Glutamatergic neuron (in vitro differentiated cells): ENCODE results near the gene ZDHHC18. TPM values are rescaled to one million over a fixed set of nuclear protein-coding genes. Genes with fewer than 3 reads are reported as not detected.

ENCODE experiments used
- DNase-seq: peaks from one replicate; pipeline ENCODE4 v3.0.0; 2022
- H3K27ac Mint-ChIP-seq: one replicate; pipeline ENCODE4 v1.8.0; 2020; ENCODE audit warnings: mild to moderate bottlenecking, mixed read lengths, inconsistent platforms; ENCODE audit not compliant: unreplicated experiment
- H3K27me3 Mint-ChIP-seq: one replicate; pipeline ENCODE4 v1.8.0; 2020; ENCODE audit warnings: mild to moderate bottlenecking, moderate library complexity, mixed read lengths, inconsistent platforms; ENCODE audit not compliant: unreplicated experiment
- H3K36me3 Mint-ChIP-seq: one replicate; pipeline ENCODE4 v1.8.0; 2020; ENCODE audit warnings: mild to moderate bottlenecking, mixed read lengths, inconsistent platforms; ENCODE audit not compliant: unreplicated experiment
- H3K4me1 Mint-ChIP-seq: one replicate; pipeline ENCODE4 v1.8.0; 2020; ENCODE audit warnings: mild to moderate bottlenecking, low read depth, mixed read lengths, inconsistent platforms; ENCODE audit not compliant: unreplicated experiment
- H3K4me3 Mint-ChIP-seq: one replicate; pipeline ENCODE4 v1.8.0; 2020; ENCODE audit warnings: mild to moderate bottlenecking, mixed read lengths, inconsistent platforms; ENCODE audit not compliant: unreplicated experiment
- H3K9me3 Mint-ChIP-seq: one replicate; pipeline ENCODE4 v1.8.0; 2020; ENCODE audit warnings: mild to moderate bottlenecking, moderate library complexity, mixed read lengths, inconsistent platforms; ENCODE audit not compliant: unreplicated experiment
- CTCF ChIP-seq: fragments of 200-600 bp; sonication (generic); IDR thresholded peaks from one replicate; pipeline ENCODE4 v1.5.0; 2021; ENCODE audit not compliant: partially characterized antibody, unreplicated experiment
- total RNA-seq: library from RNA; stranded (reverse); fragmentation: NEBNext Ultra II Directional; extraction: Animal tissue kit (Norgen Biotek cat#: 25700); gene quantifications from one replicate; pipeline ENCODE4 v1.2.1, GENCODE V29; 2021; ENCODE audit not compliant: unreplicated experiment

ZDHHC18 gene
- total RNA-seq, 1 donor from 2014 or later: 52.6 TPM

DNA sequence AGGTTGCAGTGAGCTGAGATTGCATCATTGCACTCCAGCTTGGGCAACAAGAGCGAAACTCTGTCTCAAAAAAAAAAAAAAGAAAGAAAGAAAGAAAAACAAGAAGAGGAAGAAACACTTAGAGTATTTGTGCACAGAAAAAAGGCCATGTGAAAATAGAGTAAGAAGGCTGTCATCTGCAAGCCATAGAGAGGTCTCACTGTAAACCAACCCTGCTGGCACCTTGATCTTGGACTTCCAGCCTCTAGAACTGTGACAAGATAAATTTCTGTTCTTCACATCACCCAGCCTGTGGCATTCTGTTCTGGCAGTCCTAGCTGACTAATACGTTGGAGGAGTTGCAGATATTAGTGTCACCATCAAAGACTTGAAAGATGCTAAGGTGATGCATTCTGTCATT is 12.1 kb upstream of the ZDHHC18 start:
- H3K9me3 Mint-ChIP-seq: peaks cover 5% of the 10 kb centered on the region
- H3K27me3 Mint-ChIP-seq: no peaks in the 10 kb centered on the region
- TF ChIP-seq CTCF: no peak
- H3K4me3 Mint-ChIP-seq: no peak overlapping the region
- no peaks in the 10 kb centered on the region for H3K4me1 Mint-ChIP-seq
- no peak overlapping the region for H3K27ac Mint-ChIP-seq
- no peaks in the 10 kb centered on the region for H3K36me3 Mint-ChIP-seq
- DNase-seq: no peak

DNA sequence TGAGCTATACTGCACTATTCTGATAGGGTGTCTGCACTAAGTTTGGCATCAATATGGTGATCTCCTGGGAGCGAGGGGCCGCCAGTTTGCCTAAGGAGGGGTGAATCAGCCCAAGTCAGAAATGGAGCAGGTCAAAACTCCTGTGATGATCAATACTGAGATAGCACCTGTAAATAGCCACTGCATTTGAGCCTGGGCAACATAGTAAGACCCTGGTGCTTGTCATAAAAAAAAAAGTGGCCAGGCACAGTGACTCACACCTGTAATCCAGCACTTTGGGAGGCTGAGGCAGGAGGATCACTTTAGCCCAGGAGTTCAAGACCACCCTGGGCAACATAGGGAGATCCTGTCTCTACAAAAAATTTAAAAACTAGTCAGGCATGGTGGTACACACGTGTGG is 11.6 kb upstream of the ZDHHC18 start:
- H3K36me3 Mint-ChIP-seq: no peaks in the 10 kb centered on the region
- no peak overlapping the region for H3K4me3 Mint-ChIP-seq

GRCh38 chr1:26820784-26821269 is 5.7 kb upstream of the ZDHHC18 start:
- no peak for TF ChIP-seq CTCF
- DNase-seq: no peak
- H3K27ac Mint-ChIP-seq: no peak overlapping the region
- peaks cover 3% of the 10 kb centered on the region for H3K9me3 Mint-ChIP-seq
- no peaks in the 10 kb centered on the region for H3K4me1 Mint-ChIP-seq
- H3K27me3 Mint-ChIP-seq: peaks cover 3% of the 10 kb centered on the region
- no peaks in the 10 kb centered on the region for H3K36me3 Mint-ChIP-seq
- H3K4me3 Mint-ChIP-seq: no peak overlapping the region

More for the DNA sequence above, 11.6 kb upstream of the ZDHHC18 start:
- Mint-ChIP-seq H3K27me3 (no peaks in the 10 kb centered on the region), H3K4me1 (no peaks in the 10 kb centered on the region), H3K9me3 (peaks cover 5% of the 10 kb centered on the region), H3K27ac (no peak overlapping the region)
- no peak for TF ChIP-seq CTCF
- DNase-seq: no peak

- H3K36me3 Mint-ChIP-seq: no peaks in the 10 kb centered on the region
- H3K4me3 Mint-ChIP-seq: no peak overlapping the region
These were observed 3.6 kb upstream of the ZDHHC18 start for GRCh38 chr1:26822737-26823395.

More at GRCh38 chr1:26822737-26823395, 3.6 kb upstream of the ZDHHC18 start:
- H3K27me3 Mint-ChIP-seq: peaks cover 6% of the 10 kb centered on the region
- DNase-seq: no peak
- no peak overlapping the region for H3K27ac Mint-ChIP-seq
- peaks cover 5% of the 10 kb centered on the region for H3K9me3 Mint-ChIP-seq
- TF ChIP-seq CTCF: no peak
- peaks cover 5% of the 10 kb centered on the region for H3K4me1 Mint-ChIP-seq
